NCI-H1417 (cell line): Measurements from ENCODE around the gene CNGA2.
"Not testable (repeated sequence)": the region's sequence is repeated elsewhere in the genome, so short reads cannot be mapped to it uniquely, and the experiment has no call there.

Experiments used
- DNase-seq, 3 experiments: peaks; one replicate each; lab custom pipeline; 2025; lab: John Stamatoyannopoulos, UW

Gene CNGA2

GRCh38 chrX:151734446-151734845 lies at the start of gene CNGA2:
TSS of gene CNGA2 (plus strand) at chrX:151734746. CDS start at chrX:151738484, 3,738 bp downstream.
- no peak for DNase-seq

GRCh38 chrX:151687635-151688034 lies 46.9 kb upstream of the CNGA2 start:
- no peak for DNase-seq

- no peak for DNase-seq
These were observed 45.9 kb upstream of the CNGA2 start for GRCh38 chrX:151688695-151689094.

GRCh38 chrX:151692825-151693224 lies 41.7 kb upstream of the CNGA2 start:
- no peak for DNase-seq

GRCh38 chrX:151694121-151694520 lies 40.4 kb upstream of the CNGA2 start:
- no peak for DNase-seq

- DNase-seq: no peak
These were observed 39.6 kb upstream of the CNGA2 start, which contains the start of gene PRRG3 for GRCh38 chrX:151694661-151695582. TSS of gene PRRG3 (plus strand) at chrX:151695458. CDS start at chrX:151698815, 3,357 bp downstream.

GRCh38 chrX:151695583-151696340 lies 38.8 kb upstream of the CNGA2 start:
- peak in 1 of 3 experiments; percentile 6 for DNase-seq

- DNase-seq: not testable (repeated sequence)
These were observed 37.5 kb upstream of the CNGA2 start for GRCh38 chrX:151697082-151697481.

GRCh38 chrX:151697522-151697921 lies 37.0 kb upstream of the CNGA2 start:
- no peak for DNase-seq

- DNase-seq: no peak
These were observed 36.1 kb upstream of the CNGA2 start for GRCh38 chrX:151698485-151698884.

GRCh38 chrX:151699746-151700145 lies 34.8 kb upstream of the CNGA2 start:
- DNase-seq: no peak

GRCh38 chrX:151700581-151700980 lies 34.0 kb upstream of the CNGA2 start:
- no peak for DNase-seq

- DNase-seq: no peak
These were observed 33.5 kb upstream of the CNGA2 start for GRCh38 chrX:151701071-151701470.

- no peak for DNase-seq
These were observed 33.0 kb upstream of the CNGA2 start for GRCh38 chrX:151701531-151701930.

GRCh38 chrX:151702026-151702714 lies 32.4 kb upstream of the CNGA2 start:
- DNase-seq: no peak

GRCh38 chrX:151702741-151703340 lies 31.7 kb upstream of the CNGA2 start:
- DNase-seq: no peak

- peak in 1 of 3 experiments; percentile 14 for DNase-seq
These were observed 31.1 kb upstream of the CNGA2 start for GRCh38 chrX:151703487-151703886.

GRCh38 chrX:151704041-151704663 lies 30.4 kb upstream of the CNGA2 start:
- peak in 1 of 3 experiments; percentile 14 for DNase-seq

- no peak for DNase-seq
These were observed 25.7 kb upstream of the CNGA2 start for GRCh38 chrX:151708821-151709220.

- DNase-seq: no peak
These were observed 24.1 kb upstream of the CNGA2 start for GRCh38 chrX:151710457-151710856.

GRCh38 chrX:151711154-151711553 lies 23.4 kb upstream of the CNGA2 start:
- no peak for DNase-seq
